ENCODE data around the gene C1orf116.
A peak's percentile ranks its signal among the peaks of the same experiment; 100 is the strongest.

DNA sequence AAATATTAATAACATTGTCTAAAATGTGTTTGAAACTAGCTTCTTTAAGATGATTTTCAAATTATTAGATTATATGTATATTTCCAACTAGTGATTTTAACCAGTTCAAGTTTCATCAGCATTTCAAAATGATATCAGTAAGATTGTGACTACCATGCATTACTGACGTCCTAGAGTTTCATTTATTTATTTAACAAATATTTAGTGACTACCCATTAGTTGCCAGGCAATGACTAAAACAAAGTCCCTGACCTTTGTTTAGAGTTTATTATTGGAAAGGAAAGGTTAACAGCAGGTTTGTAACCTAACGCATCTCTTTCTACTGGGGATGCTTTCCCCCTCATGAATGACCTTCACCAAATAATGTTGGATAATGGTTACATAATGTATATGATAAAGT is 48.5 kb upstream of the C1orf116 start:
- TF ChIP-seq, protein P1, sequence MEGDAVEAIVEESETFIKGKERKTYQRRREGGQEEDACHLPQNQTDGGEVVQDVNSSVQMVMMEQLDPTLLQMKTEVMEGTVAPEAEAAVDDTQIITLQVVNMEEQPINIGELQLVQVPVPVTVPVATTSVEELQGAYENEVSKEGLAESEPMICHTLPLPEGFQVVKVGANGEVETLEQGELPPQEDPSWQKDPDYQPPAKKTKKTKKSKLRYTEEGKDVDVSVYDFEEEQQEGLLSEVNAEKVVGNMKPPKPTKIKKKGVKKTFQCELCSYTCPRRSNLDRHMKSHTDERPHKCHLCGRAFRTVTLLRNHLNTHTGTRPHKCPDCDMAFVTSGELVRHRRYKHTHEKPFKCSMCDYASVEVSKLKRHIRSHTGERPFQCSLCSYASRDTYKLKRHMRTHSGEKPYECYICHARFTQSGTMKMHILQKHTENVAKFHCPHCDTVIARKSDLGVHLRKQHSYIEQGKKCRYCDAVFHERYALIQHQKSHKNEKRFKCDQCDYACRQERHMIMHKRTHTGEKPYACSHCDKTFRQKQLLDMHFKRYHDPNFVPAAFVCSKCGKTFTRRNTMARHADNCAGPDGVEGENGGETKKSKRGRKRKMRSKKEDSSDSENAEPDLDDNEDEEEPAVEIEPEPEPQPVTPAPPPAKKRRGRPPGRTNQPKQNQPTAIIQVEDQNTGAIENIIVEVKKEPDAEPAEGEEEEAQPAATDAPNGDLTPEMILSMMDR (IDR thresholded peaks at IDR 0.05; ENCODE audit: low read depth, low read length, missing input control): no peak
- TF ChIP-seq, protein P2, sequence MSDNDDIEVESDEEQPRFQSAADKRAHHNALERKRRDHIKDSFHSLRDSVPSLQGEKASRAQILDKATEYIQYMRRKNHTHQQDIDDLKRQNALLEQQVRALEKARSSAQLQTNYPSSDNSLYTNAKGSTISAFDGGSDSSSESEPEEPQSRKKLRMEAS (IDR thresholded peaks at IDR 0.05): peak; percentile 35
- TF ChIP-seq, protein P3, sequence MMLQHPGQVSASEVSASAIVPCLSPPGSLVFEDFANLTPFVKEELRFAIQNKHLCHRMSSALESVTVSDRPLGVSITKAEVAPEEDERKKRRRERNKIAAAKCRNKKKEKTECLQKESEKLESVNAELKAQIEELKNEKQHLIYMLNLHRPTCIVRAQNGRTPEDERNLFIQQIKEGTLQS (IDR thresholded peaks at IDR 0.05): no peak
- TF ChIP-seq GABPA (IDR thresholded peaks at IDR 0.05 in 1 of 2, conservative IDR thresholded peaks at IDR 0.05 in 1 of 2) (no peak), JUND (IDR thresholded peaks at IDR 0.05) (peak in 1 of 2 donors; percentile 55), TAF1 (conservative IDR thresholded peaks at IDR 0.05) (no peak)
- TF ChIP-seq, protein P4, sequence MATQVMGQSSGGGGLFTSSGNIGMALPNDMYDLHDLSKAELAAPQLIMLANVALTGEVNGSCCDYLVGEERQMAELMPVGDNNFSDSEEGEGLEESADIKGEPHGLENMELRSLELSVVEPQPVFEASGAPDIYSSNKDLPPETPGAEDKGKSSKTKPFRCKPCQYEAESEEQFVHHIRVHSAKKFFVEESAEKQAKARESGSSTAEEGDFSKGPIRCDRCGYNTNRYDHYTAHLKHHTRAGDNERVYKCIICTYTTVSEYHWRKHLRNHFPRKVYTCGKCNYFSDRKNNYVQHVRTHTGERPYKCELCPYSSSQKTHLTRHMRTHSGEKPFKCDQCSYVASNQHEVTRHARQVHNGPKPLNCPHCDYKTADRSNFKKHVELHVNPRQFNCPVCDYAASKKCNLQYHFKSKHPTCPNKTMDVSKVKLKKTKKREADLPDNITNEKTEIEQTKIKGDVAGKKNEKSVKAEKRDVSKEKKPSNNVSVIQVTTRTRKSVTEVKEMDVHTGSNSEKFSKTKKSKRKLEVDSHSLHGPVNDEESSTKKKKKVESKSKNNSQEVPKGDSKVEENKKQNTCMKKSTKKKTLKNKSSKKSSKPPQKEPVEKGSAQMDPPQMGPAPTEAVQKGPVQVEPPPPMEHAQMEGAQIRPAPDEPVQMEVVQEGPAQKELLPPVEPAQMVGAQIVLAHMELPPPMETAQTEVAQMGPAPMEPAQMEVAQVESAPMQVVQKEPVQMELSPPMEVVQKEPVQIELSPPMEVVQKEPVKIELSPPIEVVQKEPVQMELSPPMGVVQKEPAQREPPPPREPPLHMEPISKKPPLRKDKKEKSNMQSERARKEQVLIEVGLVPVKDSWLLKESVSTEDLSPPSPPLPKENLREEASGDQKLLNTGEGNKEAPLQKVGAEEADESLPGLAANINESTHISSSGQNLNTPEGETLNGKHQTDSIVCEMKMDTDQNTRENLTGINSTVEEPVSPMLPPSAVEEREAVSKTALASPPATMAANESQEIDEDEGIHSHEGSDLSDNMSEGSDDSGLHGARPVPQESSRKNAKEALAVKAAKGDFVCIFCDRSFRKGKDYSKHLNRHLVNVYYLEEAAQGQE (IDR thresholded peaks at IDR 0.05): no peak
- TF ChIP-seq, protein P5, sequence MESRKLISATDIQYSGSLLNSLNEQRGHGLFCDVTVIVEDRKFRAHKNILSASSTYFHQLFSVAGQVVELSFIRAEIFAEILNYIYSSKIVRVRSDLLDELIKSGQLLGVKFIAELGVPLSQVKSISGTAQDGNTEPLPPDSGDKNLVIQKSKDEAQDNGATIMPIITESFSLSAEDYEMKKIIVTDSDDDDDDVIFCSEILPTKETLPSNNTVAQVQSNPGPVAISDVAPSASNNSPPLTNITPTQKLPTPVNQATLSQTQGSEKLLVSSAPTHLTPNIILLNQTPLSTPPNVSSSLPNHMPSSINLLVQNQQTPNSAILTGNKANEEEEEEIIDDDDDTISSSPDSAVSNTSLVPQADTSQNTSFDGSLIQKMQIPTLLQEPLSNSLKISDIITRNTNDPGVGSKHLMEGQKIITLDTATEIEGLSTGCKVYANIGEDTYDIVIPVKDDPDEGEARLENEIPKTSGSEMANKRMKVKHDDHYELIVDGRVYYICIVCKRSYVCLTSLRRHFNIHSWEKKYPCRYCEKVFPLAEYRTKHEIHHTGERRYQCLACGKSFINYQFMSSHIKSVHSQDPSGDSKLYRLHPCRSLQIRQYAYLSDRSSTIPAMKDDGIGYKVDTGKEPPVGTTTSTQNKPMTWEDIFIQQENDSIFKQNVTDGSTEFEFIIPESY (IDR thresholded peaks at IDR 0.05): peak; percentile 55
